OCI-LY3 (cell line): ENCODE results near the gene ADRA1B.
A peak's percentile ranks its signal among the peaks of the same experiment; 100 is the strongest.
"Not testable (repeated sequence)": the region's sequence is repeated elsewhere in the genome, so short reads cannot be mapped to it uniquely, and the experiment has no call there.

ENCODE experiments used
- H2AFZ ChIP-seq: fragments of 200-600, 300-600 bp; shearing (Covaris generic); 2 replicates; pipeline ENCODE4 v1.6.0; 2014; ENCODE audit warnings: antibody characterized with exemption, low read depth, low read length
- H3K27ac ChIP-seq: fragments of 200-600, 300-600 bp; sonication (generic); 2 replicates; pipeline ENCODE4 v1.5.1; 2014; ENCODE audit warnings: mild to moderate bottlenecking, low read length, moderate library complexity, mixed read lengths
- H3K27me3 ChIP-seq: fragments of 200-600, 300-600 bp; sonication (generic); 2 replicates; pipeline ENCODE4 v1.6.1; 2014; ENCODE audit warnings: low read depth, low read length, mixed read lengths
- H3K36me3 ChIP-seq: fragments of 200-600, 300-600 bp; sonication (generic); replicated peaks from 2 replicates; pipeline ENCODE3; 2014; ENCODE audit warnings: low read depth, low read length, mixed read lengths
- H3K4me1 ChIP-seq: fragments of 300-600, 200-600 bp; sonication (generic); 2 replicates; pipeline ENCODE4 v1.6.1; 2014; ENCODE audit warnings: low read length, mixed read lengths
- H3K4me2 ChIP-seq: fragments of 200-600, 300-600 bp; sonication (generic); 2 replicates; pipeline ENCODE4 v1.6.1; 2014; ENCODE audit warnings: low read length, mixed read lengths
- H3K4me3 ChIP-seq: fragments of 300-600, 200-600 bp; sonication (generic); 2 replicates; pipeline ENCODE4 v1.5.1; 2014; ENCODE audit warnings: antibody characterized with exemption, mild to moderate bottlenecking, low read length, moderate library complexity
- H3K79me2 ChIP-seq: fragments of 300-600, 200-600 bp; shearing (Covaris generic); 2 replicates; pipeline ENCODE4 v1.6.1; 2014; ENCODE audit warnings: mild to moderate bottlenecking, low read length, mixed read lengths
- H3K9ac ChIP-seq: fragments of 300-600, 200-600 bp; shearing (Covaris generic); 2 replicates; pipeline ENCODE4 v1.6.0; 2014; ENCODE audit warnings: mild to moderate bottlenecking, low read length, moderate library complexity
- H3K9me3 ChIP-seq: fragments of 200-600, 300-600 bp; shearing (Covaris generic); 2 replicates; pipeline ENCODE4 v1.6.1; 2014; ENCODE audit warnings: low read length, mixed read lengths; ENCODE audit not compliant: insufficient read depth
- H4K20me1 ChIP-seq: fragments of 200-600, 300-600 bp; sonication (generic); 2 replicates; pipeline ENCODE4 v1.6.1; 2016; ENCODE audit warnings: low read length, mixed read lengths; ENCODE audit not compliant: insufficient read depth
- EZH2phosphoT487 ChIP-seq: fragments of 200-600 bp; shearing (Covaris generic); IDR thresholded peaks from 2 replicates; pipeline ENCODE4 v1.6.1; 2018; ENCODE audit warnings: antibody characterized with exemption, mixed run types, low read depth
- TF ChIP-seq, protein P1 (sequence below): fragments of 200-600, 300-600 bp; sonication (generic); IDR thresholded peaks from 2 replicates; pipeline ENCODE4 v1.5.1; 2014; ENCODE audit warnings: antibody characterized with exemption, low read length, low read depth

ADRA1B gene

DNA sequence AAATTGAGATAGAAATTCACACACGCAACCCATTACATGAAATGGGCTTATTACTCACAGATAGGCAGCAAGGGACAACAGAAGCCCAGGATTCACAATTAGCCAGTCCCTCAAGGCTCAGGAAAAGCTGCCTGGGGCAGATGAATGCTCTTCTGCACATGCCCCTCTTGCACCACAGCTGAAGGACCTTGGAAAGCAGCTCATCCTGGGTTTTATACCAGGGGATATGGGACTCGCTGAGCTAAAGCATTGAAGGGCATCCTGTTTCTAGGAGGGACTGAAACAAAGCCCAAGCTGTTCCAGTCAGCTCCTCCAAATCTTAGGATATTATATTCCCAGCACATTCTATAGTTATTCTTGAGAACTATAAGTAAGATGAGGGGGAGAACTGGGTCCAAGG, 76.9 kb downstream of the ADRA1B start:
- Histone ChIP-seq H4K20me1 (no peaks in the 10 kb centered on the region), H3K4me2 (no peak overlapping the region), H3K4me1 (peaks cover 4% of the 10 kb centered on the region), H2AFZ (no peak overlapping the region), H3K36me3 (no peaks in the 10 kb centered on the region), H3K9me3 (0 out of 2 replicates have a peak, but pooled peaks cover 8% of the 10 kb centered on the region), H3K9ac (no peak overlapping the region), H3K27ac (no peak overlapping the region), H3K4me3 (no peak overlapping the region), H3K27me3 (no peaks in the 10 kb centered on the region), H3K79me2 (no peaks in the 10 kb centered on the region)
- TF ChIP-seq EZH2phosphoT487, result no peak
- TF ChIP-seq, protein P1, sequence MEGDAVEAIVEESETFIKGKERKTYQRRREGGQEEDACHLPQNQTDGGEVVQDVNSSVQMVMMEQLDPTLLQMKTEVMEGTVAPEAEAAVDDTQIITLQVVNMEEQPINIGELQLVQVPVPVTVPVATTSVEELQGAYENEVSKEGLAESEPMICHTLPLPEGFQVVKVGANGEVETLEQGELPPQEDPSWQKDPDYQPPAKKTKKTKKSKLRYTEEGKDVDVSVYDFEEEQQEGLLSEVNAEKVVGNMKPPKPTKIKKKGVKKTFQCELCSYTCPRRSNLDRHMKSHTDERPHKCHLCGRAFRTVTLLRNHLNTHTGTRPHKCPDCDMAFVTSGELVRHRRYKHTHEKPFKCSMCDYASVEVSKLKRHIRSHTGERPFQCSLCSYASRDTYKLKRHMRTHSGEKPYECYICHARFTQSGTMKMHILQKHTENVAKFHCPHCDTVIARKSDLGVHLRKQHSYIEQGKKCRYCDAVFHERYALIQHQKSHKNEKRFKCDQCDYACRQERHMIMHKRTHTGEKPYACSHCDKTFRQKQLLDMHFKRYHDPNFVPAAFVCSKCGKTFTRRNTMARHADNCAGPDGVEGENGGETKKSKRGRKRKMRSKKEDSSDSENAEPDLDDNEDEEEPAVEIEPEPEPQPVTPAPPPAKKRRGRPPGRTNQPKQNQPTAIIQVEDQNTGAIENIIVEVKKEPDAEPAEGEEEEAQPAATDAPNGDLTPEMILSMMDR, result no peak

DNA sequence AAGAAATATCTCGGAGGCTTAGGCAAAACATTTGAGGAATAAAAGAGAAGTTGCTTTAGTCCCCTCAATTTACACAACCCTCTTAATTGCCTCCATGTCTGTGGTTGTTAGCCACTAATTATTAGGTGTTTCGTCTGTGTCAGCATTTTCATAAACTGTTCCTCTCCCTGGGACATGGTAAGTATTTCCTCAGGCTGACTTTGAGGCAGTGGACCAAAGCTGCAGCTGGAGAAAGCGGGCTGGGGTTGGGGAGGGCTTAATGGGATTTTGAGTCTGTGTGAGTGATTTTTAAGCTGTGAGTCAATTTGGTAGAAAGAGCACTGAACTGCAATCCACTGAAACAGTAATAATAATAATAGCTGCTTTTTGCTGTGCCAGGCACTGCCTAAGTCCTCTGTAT, 79.6 kb downstream of the ADRA1B start:
- Histone ChIP-seq H3K27me3 (no peaks in the 10 kb centered on the region), H3K4me1 (no peaks in the 10 kb centered on the region), H3K36me3 (no peaks in the 10 kb centered on the region), H2AFZ (no peak overlapping the region), H3K27ac (no peak overlapping the region), H3K4me2 (no peak overlapping the region), H3K9me3 (0 out of 2 replicates have a peak, but pooled peaks cover 8% of the 10 kb centered on the region), H4K20me1 (no peaks in the 10 kb centered on the region), H3K4me3 (no peak overlapping the region), H3K79me2 (no peaks in the 10 kb centered on the region), H3K9ac (no peak overlapping the region)
- TF ChIP-seq, protein P1, result no peak
- no peak for TF ChIP-seq EZH2phosphoT487

GRCh38 chr5:160001457-160001856, 85.2 kb downstream of the ADRA1B start:
- no peak overlapping the region for H2AFZ ChIP-seq
- no peaks in the 10 kb centered on the region for H3K36me3 ChIP-seq
- no peak for TF ChIP-seq EZH2phosphoT487
- TF ChIP-seq, protein P1, result no peak
- H3K9ac ChIP-seq, result no peak overlapping the region
- H3K4me1 ChIP-seq, result no peaks in the 10 kb centered on the region
- H3K79me2 ChIP-seq, result no peaks in the 10 kb centered on the region
- no peak overlapping the region for H3K4me3 ChIP-seq
- no peaks in the 10 kb centered on the region for H4K20me1 ChIP-seq
- H3K4me2 ChIP-seq, result no peak overlapping the region
- no peak overlapping the region for H3K27ac ChIP-seq
- no peaks in the 10 kb centered on the region for H3K27me3 ChIP-seq
- no peaks in the 10 kb centered on the region for H3K9me3 ChIP-seq

GRCh38 chr5:160007514-160007913, 91.2 kb downstream of the ADRA1B start:
- no peak for TF ChIP-seq EZH2phosphoT487
- TF ChIP-seq, protein P1, result no peak

DNA sequence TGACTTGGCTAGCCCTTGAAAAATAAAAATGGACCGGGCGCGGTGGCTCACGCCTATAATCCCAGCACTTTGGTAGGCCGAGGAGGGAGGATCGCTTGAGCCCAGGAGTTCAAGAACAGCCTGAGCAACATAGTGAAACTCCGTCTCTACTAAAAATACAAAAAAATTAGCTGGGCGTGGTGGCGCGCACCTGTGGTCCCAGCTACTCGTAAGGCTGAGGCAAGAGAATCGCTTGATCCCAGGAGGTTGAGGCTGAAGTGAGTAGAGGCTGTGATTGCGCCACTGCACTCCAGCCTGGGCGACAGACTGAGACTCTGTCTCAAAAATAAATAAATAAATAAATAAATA, 92.2 kb downstream of the ADRA1B start:
- H3K27ac ChIP-seq, H3K4me1 ChIP-seq, H4K20me1 ChIP-seq, H3K36me3 ChIP-seq, H3K9me3 ChIP-seq, H3K27me3 ChIP-seq, H3K9ac ChIP-seq: not testable (repeated sequence)
- H3K4me3 ChIP-seq, result peak overlapping the region; percentile 40
- H2AFZ ChIP-seq, result peak overlapping the region; percentile 70; the same call in 1 of the 2 replicates
- H3K79me2 ChIP-seq, result peaks cover 29% of the 10 kb centered on the region
- peak overlapping the region; percentile 44; the same call in 1 of the 2 replicates for H3K4me2 ChIP-seq

More at GRCh38 chr5:160007514-160007913, 91.2 kb downstream of the ADRA1B start:
- Histone ChIP-seq H3K79me2 (peaks cover 29% of the 10 kb centered on the region), H4K20me1 (no peaks in the 10 kb centered on the region), H3K36me3 (peaks cover 3% of the 10 kb centered on the region), H3K27ac (no peak overlapping the region), H3K9me3 (no peaks in the 10 kb centered on the region), H3K27me3 (no peaks in the 10 kb centered on the region), H3K4me2 (no peak overlapping the region), H3K9ac (no peak overlapping the region), H2AFZ (no peak overlapping the region), H3K4me3 (no peak overlapping the region), H3K4me1 (0 out of 2 replicates have a peak, but pooled peaks cover 8% of the 10 kb centered on the region)
